GM18505 (cell line): Measurements from ENCODE around the gene TCF7L1.

Experiments
- ATAC-seq: cut with Tn5 transposase; IDR thresholded peaks from one replicate; pipeline ENCODE4 v1.9.1; 2021; ENCODE audit not compliant: unreplicated experiment
- POLR2A ChIP-seq: IDR thresholded peaks from 4 replicates; pipeline ENCODE4 v1.6.1; 2011; ENCODE audit warnings: borderline replicate concordance; ENCODE audit not compliant: insufficient read depth, insufficient read length; ENCODE audit errors: extremely low read depth

Gene TCF7L1

DNA sequence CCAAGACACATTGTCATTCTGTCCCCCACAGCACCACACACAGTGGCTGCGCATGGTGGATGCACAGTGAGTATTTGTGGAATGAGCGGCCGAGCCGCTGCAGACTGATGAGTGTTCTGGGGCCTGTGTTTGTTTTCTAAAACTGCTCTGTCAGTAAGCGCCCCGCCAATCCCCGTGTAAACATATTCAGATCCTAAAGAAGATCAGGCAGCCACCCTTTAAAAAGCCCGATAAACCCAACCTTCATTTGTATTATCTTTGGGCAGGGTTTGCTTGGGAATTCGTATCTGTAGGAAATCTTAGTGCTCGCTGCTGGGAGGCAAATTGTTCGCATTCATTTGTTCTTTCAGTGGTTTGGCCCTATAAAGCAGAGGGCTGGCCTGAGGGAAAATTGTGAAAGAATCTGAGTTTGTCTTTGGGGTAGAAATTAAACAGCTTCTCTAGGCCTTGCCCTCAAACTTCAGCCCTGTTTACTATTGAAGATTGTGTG lies 126.0 kb downstream of the TCF7L1 start:
- TF ChIP-seq POLR2A = no peak
- no peak for ATAC-seq

DNA sequence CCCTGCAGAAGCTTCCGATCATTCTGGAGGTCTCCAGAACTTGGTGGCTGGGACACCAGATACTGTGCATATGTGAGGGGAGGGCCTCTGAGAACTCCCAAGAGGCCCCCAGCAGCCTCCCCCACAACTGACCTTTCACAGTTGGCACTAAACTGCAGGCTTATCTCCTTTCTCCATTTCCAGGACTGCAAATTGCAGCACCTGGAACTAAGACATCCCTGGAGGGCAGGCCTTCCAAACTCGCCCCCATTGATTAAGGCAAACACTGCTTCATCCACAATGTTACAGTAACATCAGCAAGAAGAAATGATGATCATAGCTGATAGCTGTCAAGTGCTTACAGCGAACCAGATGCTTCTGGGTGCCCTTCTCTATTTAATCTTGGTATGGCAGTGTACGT lies 126.7 kb downstream of the TCF7L1 start:
- TF ChIP-seq POLR2A = no peak
- no peak for ATAC-seq

DNA sequence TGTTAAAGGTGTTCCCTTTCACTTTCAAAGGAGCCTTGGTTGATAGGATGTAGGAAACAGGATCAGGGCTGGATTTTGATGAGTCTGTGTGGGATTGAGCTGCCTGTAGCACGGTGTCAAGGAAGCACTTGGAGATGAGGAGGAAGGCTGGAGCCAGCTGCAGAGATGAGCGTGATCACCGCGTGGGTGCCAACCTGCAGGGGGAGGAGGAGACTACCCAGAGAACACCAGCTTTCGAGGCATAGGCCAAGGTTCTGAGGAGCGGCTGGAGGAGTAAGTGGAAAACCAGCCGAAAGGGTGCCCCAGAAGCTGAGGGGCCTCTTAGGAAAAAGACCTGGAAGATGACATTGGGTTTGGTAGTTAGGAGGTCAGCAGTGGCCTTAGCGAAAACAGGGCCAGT lies 130.4 kb downstream of the TCF7L1 start:
- no peak for TF ChIP-seq POLR2A
- no peak for ATAC-seq

DNA sequence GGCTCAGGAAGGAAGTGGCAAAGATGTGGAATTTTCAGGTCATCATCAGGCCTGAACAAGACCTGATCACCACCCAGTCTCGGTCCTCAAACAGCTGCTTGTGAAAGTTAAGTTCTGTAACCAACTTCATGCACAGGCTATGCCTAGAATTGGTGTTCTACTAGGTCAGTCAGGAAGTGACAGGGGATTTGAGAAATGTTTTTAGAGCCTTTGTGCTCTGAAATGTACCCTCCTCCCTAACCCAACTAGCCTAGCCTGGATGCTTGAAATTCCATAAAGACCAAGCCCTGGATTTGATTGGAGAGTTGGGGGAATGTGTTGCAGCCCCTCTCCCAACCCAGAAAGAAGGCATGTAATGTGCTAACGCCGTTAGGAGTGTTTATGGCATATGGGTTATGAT lies 131.3 kb downstream of the TCF7L1 start:
- no peak for TF ChIP-seq POLR2A
- ATAC-seq = no peak

DNA sequence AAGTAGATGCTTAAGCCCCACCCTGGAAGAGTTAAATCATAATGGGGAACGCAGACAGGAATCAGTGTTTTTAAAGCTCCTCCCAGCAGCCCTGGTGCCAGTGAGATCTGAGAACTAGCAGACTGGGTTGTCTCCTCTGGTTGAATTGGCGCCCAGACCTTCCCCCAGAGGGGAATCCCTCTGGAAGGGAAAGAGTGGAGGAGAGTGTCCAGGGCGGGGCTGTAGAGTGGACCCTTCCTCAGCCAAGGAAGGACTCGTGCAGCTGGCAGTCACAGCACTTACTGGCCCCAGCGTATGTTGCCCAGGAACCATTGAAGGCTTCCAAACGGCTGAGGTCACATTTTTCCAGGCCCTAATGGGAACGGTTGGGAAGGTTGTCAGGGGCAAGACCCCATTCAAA lies 132.1 kb downstream of the TCF7L1 start:
- TF ChIP-seq POLR2A = no peak
- ATAC-seq = no peak

DNA sequence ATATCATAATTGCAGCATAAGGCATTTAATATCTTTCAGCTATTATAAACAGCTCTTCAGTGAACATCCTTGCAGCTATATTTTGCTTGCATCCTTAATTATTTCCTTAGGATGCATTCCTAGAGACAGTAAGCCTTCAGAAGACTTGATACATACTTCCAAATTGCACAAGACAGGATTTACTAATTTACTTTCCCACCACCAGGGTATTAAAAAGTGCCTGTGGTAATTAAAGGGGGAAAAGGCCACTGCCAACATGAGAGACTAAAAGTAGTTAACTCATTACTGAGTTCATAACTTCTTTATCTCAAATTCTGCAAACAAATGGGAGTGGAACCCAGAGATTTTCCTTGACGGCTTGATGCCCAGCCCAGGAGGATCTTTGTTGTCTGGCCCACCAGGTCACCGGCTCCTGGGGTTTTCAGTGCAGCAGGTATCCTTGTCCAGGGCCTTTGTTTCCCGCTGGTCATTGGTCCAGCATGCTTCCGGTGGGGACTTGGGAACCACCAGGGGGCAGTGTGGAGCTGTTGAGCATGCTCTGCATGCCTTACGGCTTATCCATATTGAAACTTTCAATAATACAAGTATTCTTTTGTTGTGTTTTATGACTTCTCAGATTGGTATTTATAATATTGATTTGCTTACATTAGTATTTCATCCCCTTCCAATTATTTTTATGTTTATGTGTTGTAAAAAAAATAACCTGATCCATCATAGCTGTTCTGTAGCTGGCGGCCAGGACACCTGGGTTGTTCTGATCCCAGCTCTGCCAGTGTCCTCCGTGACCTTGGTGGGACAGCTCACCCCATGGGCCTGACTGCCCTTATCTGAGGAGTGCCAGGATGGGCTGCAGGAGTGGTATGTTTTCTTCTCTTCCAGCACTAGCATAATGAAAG lies 133.2 kb downstream of the TCF7L1 start:
- no peak for TF ChIP-seq POLR2A
- ATAC-seq = no peak

DNA sequence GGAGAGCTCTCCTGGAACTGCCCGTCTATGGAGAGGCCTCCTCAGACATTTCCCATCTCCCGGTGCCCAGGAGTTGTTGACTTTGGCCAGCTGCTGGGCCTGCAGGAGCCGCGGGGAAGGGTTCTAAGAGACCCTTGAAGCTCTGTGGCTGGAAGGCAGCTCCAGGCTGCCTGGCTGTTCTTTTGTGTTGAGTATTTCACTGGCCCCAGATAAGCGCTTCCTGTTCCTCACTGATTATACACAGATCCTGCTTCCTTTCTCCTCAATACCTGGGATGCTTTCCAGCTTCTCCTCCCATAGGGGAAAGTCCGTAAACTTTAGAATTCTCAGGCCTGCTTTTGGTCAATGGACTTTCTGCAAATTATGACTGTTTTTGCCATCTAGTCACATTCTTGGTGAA lies 136.8 kb downstream of the TCF7L1 start:
- no peak for TF ChIP-seq POLR2A
- no peak for ATAC-seq

DNA sequence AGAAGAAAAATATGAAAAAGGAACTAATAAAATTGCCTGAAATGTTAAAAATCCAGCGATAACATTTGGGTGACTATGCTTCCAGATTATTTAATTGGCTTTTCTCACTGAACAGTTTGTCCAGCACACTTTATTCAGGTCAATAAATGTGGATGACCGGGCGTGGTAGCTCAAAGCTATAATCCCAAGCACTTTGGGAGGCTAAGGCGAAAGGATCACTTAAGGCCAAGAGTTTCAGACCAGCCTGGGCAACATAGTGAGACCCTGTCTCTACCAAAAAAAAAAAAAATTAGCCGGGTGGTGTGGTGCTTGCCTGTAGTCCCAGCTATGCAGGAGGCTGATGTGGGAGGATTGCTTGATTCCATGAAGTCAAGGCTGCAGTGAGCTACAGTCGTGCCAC lies 139.2 kb downstream of the TCF7L1 start:
- TF ChIP-seq POLR2A = no peak
- no peak for ATAC-seq

DNA sequence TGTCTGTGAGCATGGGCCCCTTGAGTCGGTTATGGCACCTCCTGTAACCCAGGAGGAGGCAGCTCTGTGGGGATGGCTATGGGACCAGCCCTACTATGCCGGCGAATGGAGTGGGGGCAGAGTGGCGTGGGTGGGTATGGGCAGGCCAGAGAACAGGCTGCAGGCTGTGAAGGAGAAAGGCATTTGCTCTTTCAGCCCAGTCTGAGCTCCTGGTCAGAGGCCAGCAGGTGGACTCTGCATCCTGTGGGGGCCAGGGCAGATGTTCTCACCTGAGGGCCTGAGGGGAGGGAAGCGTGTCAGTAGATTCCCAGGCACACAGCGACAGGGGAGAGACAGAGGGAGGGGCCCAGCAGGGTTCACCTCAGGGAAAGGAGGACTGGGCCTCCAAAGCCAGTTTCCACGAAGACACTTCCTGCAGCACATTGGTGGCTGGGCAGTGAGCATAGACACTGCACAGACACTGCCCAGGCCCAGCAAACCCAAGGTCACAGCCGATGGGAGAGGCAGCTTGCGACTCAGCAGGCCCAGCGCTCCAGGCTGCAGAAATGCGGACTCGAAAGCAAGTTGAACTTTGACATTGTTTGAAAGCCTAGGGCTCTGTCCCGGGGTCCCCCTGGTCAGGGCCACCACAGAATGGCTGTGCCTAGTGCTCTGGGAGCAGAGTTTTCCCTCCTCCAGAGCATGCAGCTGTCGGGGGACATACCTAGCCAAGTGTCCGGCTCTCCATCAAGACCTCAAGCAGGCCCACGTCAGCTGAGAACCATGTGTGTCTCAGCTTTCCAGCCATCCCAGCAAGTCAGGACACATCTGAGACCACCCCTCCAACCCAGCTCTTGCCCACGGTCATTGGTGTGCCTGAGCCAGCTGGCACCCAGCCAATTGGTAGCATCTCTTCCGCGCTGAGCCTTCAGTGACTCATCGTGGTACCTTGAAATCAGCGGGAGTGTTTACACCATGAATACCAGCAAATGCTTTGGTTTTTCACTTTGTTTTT lies 140.8 kb downstream of the TCF7L1 start:
- no peak for TF ChIP-seq POLR2A
- ATAC-seq = no peak

DNA sequence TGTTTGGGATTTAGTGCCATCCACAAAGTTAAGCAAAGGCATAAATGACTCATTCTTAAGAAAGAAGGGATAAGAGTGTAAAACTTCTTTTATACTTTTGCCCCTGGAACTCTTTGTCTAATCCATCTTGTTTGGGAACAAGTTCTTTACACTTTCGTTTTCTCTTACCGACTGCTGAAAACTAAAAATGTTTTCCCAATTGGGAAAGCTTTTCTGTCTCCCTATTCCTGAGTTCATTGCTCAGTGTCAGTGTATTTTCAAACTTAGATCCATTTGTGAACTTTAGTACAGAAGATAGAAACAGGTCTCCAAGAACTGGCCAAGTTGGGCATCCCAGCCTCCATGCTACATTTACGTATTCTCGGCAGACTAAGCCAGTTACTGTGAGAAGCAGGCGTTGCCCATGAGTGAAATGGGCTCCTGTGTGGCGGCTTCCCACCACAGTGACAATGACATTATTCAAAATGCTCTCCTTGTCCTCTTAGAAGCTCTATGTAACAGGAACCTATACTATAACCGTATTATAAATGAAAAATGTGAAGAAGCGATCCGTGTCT lies 142.9 kb downstream of the TCF7L1 start:
- TF ChIP-seq POLR2A = no peak
- no peak for ATAC-seq

DNA sequence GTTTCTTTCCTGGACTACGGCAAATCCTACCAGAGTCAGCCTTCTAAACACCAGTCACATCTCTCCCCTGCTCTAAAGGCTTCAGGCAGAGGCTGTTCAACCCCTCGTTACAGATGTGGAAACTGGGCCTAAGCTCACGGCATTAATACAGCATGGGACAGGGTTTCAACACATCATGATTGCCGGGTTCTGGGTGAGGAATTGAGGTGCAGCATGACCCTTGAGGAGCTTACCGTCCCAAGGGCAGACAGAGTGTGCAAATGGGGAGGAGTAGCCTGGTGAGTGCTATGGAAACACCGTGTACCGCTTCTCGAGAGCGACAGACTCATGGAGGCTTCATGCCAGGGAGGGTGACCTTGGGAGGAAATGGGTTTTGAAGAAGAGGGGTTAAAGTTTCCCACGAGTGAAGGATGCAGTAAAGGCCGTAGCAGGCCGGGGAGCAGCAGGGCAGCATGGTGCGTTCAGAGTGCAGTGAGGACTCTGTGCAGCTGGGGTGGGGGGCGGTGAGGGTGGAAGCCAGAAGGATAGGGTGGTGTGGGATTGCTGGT lies 143.5 kb downstream of the TCF7L1 start:
- no peak for ATAC-seq
- no peak for TF ChIP-seq POLR2A

DNA sequence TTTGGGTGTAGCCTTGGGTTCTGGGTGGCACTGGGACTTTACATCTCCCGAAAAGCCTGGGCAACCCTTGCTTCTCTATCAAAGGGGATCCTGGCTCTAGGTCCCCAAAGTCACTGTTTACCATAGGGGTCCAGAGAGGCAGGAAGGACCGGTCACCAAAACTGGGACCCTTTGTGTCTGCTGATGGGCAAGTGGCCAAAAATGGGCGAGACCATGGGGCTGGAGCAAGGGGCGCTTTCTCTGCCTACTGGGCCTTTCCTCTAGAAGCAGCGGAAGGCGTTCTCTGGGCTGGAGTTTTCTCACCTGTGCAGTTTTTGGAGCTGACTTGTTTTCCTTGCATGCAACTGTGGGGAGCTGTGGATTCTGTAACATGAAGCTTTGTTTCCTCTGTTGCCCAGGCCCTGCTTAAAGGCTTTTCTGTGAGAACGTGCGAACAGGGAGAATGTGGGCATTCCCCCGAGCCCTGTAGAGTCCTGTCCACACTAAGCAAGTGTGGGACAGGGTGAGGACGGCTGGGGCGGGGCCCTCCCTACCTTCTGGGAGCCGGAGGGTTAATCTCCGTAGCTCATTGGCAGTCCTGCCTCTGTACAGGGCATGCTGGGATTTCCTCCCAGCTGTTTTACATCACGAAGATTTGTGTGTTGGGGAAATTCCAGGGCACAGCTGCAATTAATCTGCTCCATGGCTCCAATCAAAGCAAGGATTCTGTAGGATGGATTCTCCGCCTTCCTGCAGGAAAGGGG lies 144.4 kb downstream of the TCF7L1 start:
- ATAC-seq = no peak
- no peak for TF ChIP-seq POLR2A
